B cell (primary cell): ENCODE measurements around the gene DNTT. TPM values are rescaled to one million over a fixed set of nuclear protein-coding genes. Genes with fewer than 3 reads are reported as not detected.

Experiments
- ATAC-seq: fragments of 200-7000 bp; cut with Tn5 transposase; one replicate; pipeline ENCODE4 v1.10.0; 2021; ENCODE audit warnings: low read depth, mild to moderate bottlenecking, moderate number of reproducible peaks, moderate library complexity
- CTCF ChIA-PET: fragments of 350-600 bp; sonication (Branson Sonifier 250); formaldehyde crosslinking; loops from one replicate; lab custom pipeline; 2021; ENCODE audit warnings: antibody characterized with exemption, inconsistent platforms; lab: Charles Lee
- POLR2A ChIA-PET: fragments of 350-600 bp; sonication (Branson Sonifier 250); formaldehyde crosslinking; loops from one replicate; lab custom pipeline; 2021; ENCODE audit warnings: antibody characterized with exemption; lab: Charles Lee
- DNase-seq: peaks from one replicate; pipeline ENCODE4 v3.0.0; 2013
- H2AFZ ChIP-seq: 2 replicates; pipeline ENCODE4 v1.6.1; 2012; ENCODE audit warnings: mild to moderate bottlenecking, low read depth, low read length; ENCODE audit not compliant: insufficient read depth, poor library complexity, severe bottlenecking
- H3K27ac ChIP-seq, 2 donors: 1 replicate in 1 of 2; 2 replicates in 1 of 2; pipeline ENCODE4 v1.5.1; 2012 to 2013; ENCODE audit warnings: low read length in 2 of 2, mild to moderate bottlenecking in 2 of 2, moderate library complexity in 1 of 2
- H3K27me3 ChIP-seq, 4 experiments: fragments of 200-600 bp in 1 of 4; sonication (generic) in 1 of 4; replicated peaks in 1 of 4; 1 replicate in 2 of 4; 2 replicates in 2 of 4; pipeline versions ENCODE4 v1.6.1 to v1.7.0; 2013 to 2016; ENCODE audit warnings: low read length in 3 of 4, mild to moderate bottlenecking in 2 of 4, mixed read lengths in 1 of 4, moderate library complexity in 1 of 4; ENCODE audit not compliant: insufficient read depth in 4 of 4, control insufficient read depth in 3 of 4; ENCODE audit errors: control extremely low read depth in 1 of 4
- H3K36me3 ChIP-seq, 2 experiments: replicated peaks in 1 of 2; 1 replicate in 1 of 2; 2 replicates in 1 of 2; pipeline versions ENCODE4 v1.6.1 to v1.7.1; 2013; ENCODE audit warnings: low read length in 1 of 2; ENCODE audit not compliant: insufficient read depth in 2 of 2, control insufficient read depth in 1 of 2; ENCODE audit errors: control extremely low read depth in 1 of 2, extremely low read depth in 1 of 2
- H3K4me1 ChIP-seq, 2 donors: fragments of 200-600 bp in 1 of 2; sonication (generic) in 1 of 2; 1 replicate in 1 of 2; 2 replicates in 1 of 2; pipeline versions ENCODE4 v1.5.1 to v1.6.1; 2013 to 2017; ENCODE audit warnings: low read length in 2 of 2; ENCODE audit not compliant: control insufficient read depth in 2 of 2, insufficient read depth in 2 of 2
- H3K4me2 ChIP-seq: replicated peaks from 2 replicates; pipeline ENCODE3; 2012; ENCODE audit warnings: mild to moderate bottlenecking, low read depth, low read length; ENCODE audit not compliant: poor library complexity, severe bottlenecking
- H3K4me3 ChIP-seq, 5 experiments: fragments of 200-600 bp in 1 of 5; sonication (generic) in 1 of 5; 1 replicate in 3 of 5; 2 replicates in 2 of 5; pipeline versions ENCODE4 v1.5.1 to v1.7.0; 2011 to 2016; ENCODE audit warnings: low read length in 4 of 5, mild to moderate bottlenecking in 4 of 5, low read depth in 2 of 5, control low read depth in 1 of 5, moderate library complexity in 1 of 5; ENCODE audit not compliant: insufficient read depth in 1 of 5; ENCODE audit errors: control extremely low read depth in 1 of 5, extremely low read depth in 1 of 5
- H3K79me2 ChIP-seq: fragments of 200-600 bp; sonication (generic); one replicate; pipeline ENCODE4 v1.6.0; 2016; ENCODE audit warnings: low read length; ENCODE audit not compliant: control insufficient read depth, insufficient read depth
- H3K9ac ChIP-seq: fragments of 200-600 bp; sonication (generic); 2 replicates; pipeline ENCODE4 v1.6.1; 2017; ENCODE audit warnings: mild to moderate bottlenecking, low read length, moderate library complexity
- H3K9me3 ChIP-seq, 3 donors: one replicate each; pipeline versions ENCODE4 v1.6.1 to v1.7.1; 2013; ENCODE audit warnings: low read length in 2 of 3; ENCODE audit not compliant: control insufficient read depth in 2 of 3, insufficient read depth in 1 of 3; ENCODE audit errors: control extremely low read depth in 1 of 3
- H4K20me1 ChIP-seq: 2 replicates; pipeline ENCODE4 v1.6.0; 2012; ENCODE audit warnings: mild to moderate bottlenecking, low read length; ENCODE audit not compliant: insufficient read depth, control insufficient read depth, poor library complexity, severe bottlenecking
- H3K27ac Mint-ChIP-seq: one replicate; pipeline ENCODE4 v1.8.0; 2021; ENCODE audit warnings: mixed read lengths
- H3K27me3 Mint-ChIP-seq: one replicate; pipeline ENCODE4 v1.8.0; 2021; ENCODE audit warnings: mixed read lengths
- H3K4me1 Mint-ChIP-seq: one replicate; pipeline ENCODE4 v1.8.0; 2021; ENCODE audit warnings: mixed read lengths
- H3K4me3 Mint-ChIP-seq: one replicate; pipeline ENCODE4 v1.8.0; 2021; ENCODE audit warnings: mixed read lengths
- H3K9me3 Mint-ChIP-seq: one replicate; pipeline ENCODE4 v1.8.0; 2022; ENCODE audit warnings: mixed read lengths; ENCODE audit not compliant: insufficient read depth
- CTCF ChIP-seq: fragments of 200-600 bp; IDR thresholded peaks from one replicate; pipeline ENCODE4 v1.8.0; 2022; ENCODE audit warnings: antibody characterized with exemption, mild to moderate bottlenecking
- EZH2 ChIP-seq: IDR thresholded peaks from 2 replicates; pipeline ENCODE4 v1.6.1; 2012; ENCODE audit warnings: borderline replicate concordance, low read depth, mild to moderate bottlenecking, moderate library complexity, low read length; ENCODE audit not compliant: insufficient read depth, poor library complexity, severe bottlenecking
- whole genome bisulfite sequencing: methylation state at CpG from one replicate; pipeline ENCODE4 v1.1.5; 2013; ENCODE audit warnings: missing lambda C conversion rate; ENCODE audit not compliant: insufficient coverage; 5-methylcytosine and 5-hydroxymethylcytosine counted together
- intact Hi-C: fragments of 100-400 bp; cut with micrococcal nuclease; formaldehyde crosslinking; loops from one replicate; pipeline ENCODE4 v1.10.0; 2022
- polyA plus RNA-seq: library from polyadenylated mRNA; depleted of rRNA; stranded (reverse); fragments of >200 nt; gene quantifications from 2 replicates; pipeline ENCODE4 v1.2.3, GENCODE V29; 2012
- total RNA-seq, 2 donors: library from RNA; stranded (reverse); fragments of 120-200 nt in 1 of 2; gene quantifications; 1 replicate in 1 of 2; 2 replicates in 1 of 2; pipeline versions ENCODE4 v1.2.3 to v1.2.4, GENCODE V29; 2013 to 2022

DNTT gene
- total and polyA plus RNA-seq, 2 donors (not counting 1 experiment from before 2014, with no cell fraction given), result not detected

- 90% methylated on average over 15 of the region's 15 CpGs for WGBS
- H3K9me3 Mint-ChIP-seq, result no peaks in the 10 kb centered on the region
Measured at GRCh38 chr10:96378741-96379140, 74.5 kb downstream of the DNTT start.

GRCh38 chr10:96379758-96380157 lies 75.5 kb downstream of the DNTT start:
- 94% methylated on average over 8 of the region's 8 CpGs for WGBS
- Histone ChIP-seq H3K9ac (no peak overlapping the region), H4K20me1 (no peaks in the 10 kb centered on the region), H3K4me2 (no peak overlapping the region), H3K4me3 (no peak overlapping the region), H3K79me2 (no peaks in the 10 kb centered on the region), H3K27ac (no peak overlapping the region), H2AFZ (no peak overlapping the region), H3K9me3 (no peaks in the 10 kb centered on the region), H3K27me3 (peaks cover 0 to 4% (median 0%) of the 10 kb centered on the region in 4 experiments), H3K4me1 (peaks cover 3 to 7% of the 10 kb centered on the region in 2 donors), H3K36me3 (no peaks in the 10 kb centered on the region)
- POLR2A ChIA-PET, result no interaction called here
- Mint-ChIP-seq H3K27me3 (peaks cover 24% of the 10 kb centered on the region), H3K9me3 (no peaks in the 10 kb centered on the region), H3K4me1 (peaks cover 9% of the 10 kb centered on the region), H3K4me3 (no peak overlapping the region), H3K27ac (no peak overlapping the region)
- DNase-seq, result no peak
- ATAC-seq, result no peak
- CTCF ChIA-PET, result interaction anchor here (1.0 to 2.7 kb wide), 2 partner anchors 9 to 12 kb away, joined by 4 to 13 read pairs; no protein-coding TSS in a partner anchor
- no peak for TF ChIP-seq CTCF
- no peak for TF ChIP-seq EZH2
- intact Hi-C loops, result no loop called here

More at GRCh38 chr10:96378741-96379140, 74.5 kb downstream of the DNTT start:
- Histone ChIP-seq H3K4me3 (no peak overlapping the region), H2AFZ (no peak overlapping the region), H3K9me3 (no peaks in the 10 kb centered on the region), H3K36me3 (no peaks in the 10 kb centered on the region), H4K20me1 (no peaks in the 10 kb centered on the region), H3K4me2 (no peak overlapping the region), H3K27ac (no peak overlapping the region), H3K4me1 (peaks cover 6 to 10% of the 10 kb centered on the region in 2 donors), H3K79me2 (no peaks in the 10 kb centered on the region), H3K27me3 (peaks cover 0 to 8% (median 0%) of the 10 kb centered on the region in 4 experiments), H3K9ac (no peak overlapping the region)
- peaks cover 28% of the 10 kb centered on the region for H3K27me3 Mint-ChIP-seq
- DNase-seq (no peak), ATAC-seq (no peak)
- POLR2A ChIA-PET, result no interaction called here
- intact Hi-C loops, result no loop called here
- no peak overlapping the region for H3K4me3 Mint-ChIP-seq
- TF ChIP-seq EZH2 (no peak), CTCF (no peak)
- CTCF ChIA-PET, result interaction anchor here (1.0 to 2.7 kb wide), 3 partner anchors 8 to 362 kb away, joined by 3 to 13 read pairs (median 4); no protein-coding TSS in a partner anchor
- H3K27ac Mint-ChIP-seq, result no peak overlapping the region
- peaks cover 13% of the 10 kb centered on the region for H3K4me1 Mint-ChIP-seq
